ENCODE results near the gene NANOS2.

Gene NANOS2

GRCh38 chr19:45895519-45895972, 19.0 kb downstream of the NANOS2 start:
- DNase-seq (ENCODE audit: low read depth), result no peak

- DNase-seq (ENCODE audit: low read depth), result no peak
Observed at GRCh38 chr19:45890877-45891276, 23.7 kb downstream of the NANOS2 start.

GRCh38 chr19:45889210-45889885, 25.2 kb downstream of the NANOS2 start:
- no peak for DNase-seq (ENCODE audit: low read depth)

GRCh38 chr19:45887200-45887710, 27.3 kb downstream of the NANOS2 start:
- no peak for DNase-seq (ENCODE audit: low read depth)

- peak; percentile 82 for DNase-seq (ENCODE audit: low read depth)
Observed at GRCh38 chr19:45886427-45887199, 28.0 kb downstream of the NANOS2 start.

- peak; percentile 81 for DNase-seq (ENCODE audit: low read depth)
Observed at GRCh38 chr19:45885556-45886426, 28.8 kb downstream of the NANOS2 start, which contains the start of gene IRF2BP1. Gene IRF2BP1, minus strand, starts transcription at chr19:45886141. Its CDS starts 367 bp downstream, at chr19:45885774.

- no peak for DNase-seq (ENCODE audit: low read depth)
Observed at GRCh38 chr19:45884682-45885555, 29.7 kb downstream of the NANOS2 start.

- no peak for DNase-seq (ENCODE audit: low read depth)
Observed at GRCh38 chr19:45883881-45884681, 30.5 kb downstream of the NANOS2 start.

- DNase-seq (ENCODE audit: low read depth), result no peak
Observed at GRCh38 chr19:45883586-45883880, 31.0 kb downstream of the NANOS2 start.

GRCh38 chr19:45882652-45883585, 31.7 kb downstream of the NANOS2 start:
- peak; percentile 68 for DNase-seq (ENCODE audit: low read depth)

- DNase-seq (ENCODE audit: low read depth), result no peak
Observed at GRCh38 chr19:45881909-45882528, 32.6 kb downstream of the NANOS2 start.

GRCh38 chr19:45881082-45881908, 33.3 kb downstream of the NANOS2 start:
- no peak for DNase-seq (ENCODE audit: low read depth)

- DNase-seq (ENCODE audit: low read depth), result no peak
Observed at GRCh38 chr19:45879971-45880370, 34.6 kb downstream of the NANOS2 start.

- no peak for DNase-seq (ENCODE audit: low read depth)
Observed at GRCh38 chr19:45879055-45879454, 35.5 kb downstream of the NANOS2 start.

- no peak for DNase-seq (ENCODE audit: low read depth)
Observed at GRCh38 chr19:45878043-45878794, 36.4 kb downstream of the NANOS2 start.

GRCh38 chr19:45876411-45877197, 38.0 kb downstream of the NANOS2 start:
- DNase-seq (ENCODE audit: low read depth), result no peak

GRCh38 chr19:45876161-45876410, 38.5 kb downstream of the NANOS2 start:
- no peak for DNase-seq (ENCODE audit: low read depth)
